Progenitor cell of endocrine pancreas (in vitro differentiated cells): ENCODE data around the gene OR8D1. TPM values are rescaled to one million over a fixed set of nuclear protein-coding genes. Genes with fewer than 3 reads are reported as not detected.

ENCODE experiments used
- DNase-seq: peaks from one replicate; pipeline ENCODE4 v3.0.0; 2021; ENCODE audit warnings: low spot score; ENCODE audit not compliant: unreplicated experiment
- H3K27ac Mint-ChIP-seq: 2 replicates; pipeline ENCODE4 v1.8.0; 2021; ENCODE audit warnings: mild to moderate bottlenecking, moderate library complexity, mixed read lengths
- H3K27me3 Mint-ChIP-seq: 2 replicates; pipeline ENCODE4 v1.8.0; 2021; ENCODE audit warnings: mixed read lengths
- H3K36me3 Mint-ChIP-seq: 2 replicates; pipeline ENCODE4 v1.8.0; 2022; ENCODE audit warnings: mixed read lengths; ENCODE audit not compliant: insufficient read depth
- H3K4me1 Mint-ChIP-seq: 2 replicates; pipeline ENCODE4 v1.8.0; 2021; ENCODE audit warnings: low read depth, mixed read lengths
- H3K4me3 Mint-ChIP-seq: 2 replicates; pipeline ENCODE4 v1.8.0; 2021; ENCODE audit warnings: low read depth, mild to moderate bottlenecking, moderate library complexity, mixed read lengths
- H3K9me3 Mint-ChIP-seq: 2 replicates; pipeline ENCODE4 v1.8.0; 2021; ENCODE audit warnings: low read depth, mixed read lengths
- CTCF ChIP-seq: fragments of 200-600 bp; sonication (generic); IDR thresholded peaks from one replicate; pipeline ENCODE4 v1.5.0; 2021; ENCODE audit warnings: antibody characterized with exemption, mild to moderate bottlenecking; ENCODE audit not compliant: unreplicated experiment
- total RNA-seq: library from RNA; stranded (reverse); gene quantifications from 2 replicates; pipeline ENCODE4 v1.2.1, GENCODE V29; 2021

OR8D1 gene
- total RNA-seq, 1 donor from 2014 or later, result not detected

DNA sequence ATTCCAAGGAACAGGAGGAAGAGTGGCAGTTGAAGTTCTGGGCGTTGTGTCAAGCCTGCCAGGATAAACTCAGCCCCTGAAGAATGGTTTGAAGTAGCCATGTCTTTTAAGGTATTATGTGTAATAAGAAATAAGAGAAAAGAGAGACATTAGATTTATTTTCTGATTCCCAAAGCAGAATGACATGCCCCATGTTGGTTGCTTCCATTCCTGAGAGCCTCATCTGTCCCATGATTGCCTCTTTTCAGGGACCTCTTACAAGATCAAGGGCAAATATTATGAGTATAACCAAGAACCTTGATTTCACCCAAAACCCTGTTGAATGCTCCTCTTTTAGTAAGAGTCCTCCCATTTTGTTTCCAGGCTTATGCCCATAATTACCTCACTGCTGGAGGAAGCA, 6.3 kb upstream of the OR8D1 start, which contains the start of gene OR8D2:
TSS of gene OR8D2 (minus strand) at position 101 of the 400 bp plus-strand sequence. CDS start at position 101, 0 bp downstream.
- H3K27ac Mint-ChIP-seq, result no peak within 1 kb of the TSS
- no peaks in the 10 kb centered on the region for H3K9me3 Mint-ChIP-seq
- no peak within 1 kb of the TSS for H3K4me3 Mint-ChIP-seq
- peaks cover 5% of the 10 kb centered on the region for H3K4me1 Mint-ChIP-seq
- H3K27me3 Mint-ChIP-seq, result peaks cover 6% of the 10 kb centered on the region
- no peak for TF ChIP-seq CTCF
- no peaks in the 10 kb centered on the region for H3K36me3 Mint-ChIP-seq
- DNase-seq, result no peak

DNA sequence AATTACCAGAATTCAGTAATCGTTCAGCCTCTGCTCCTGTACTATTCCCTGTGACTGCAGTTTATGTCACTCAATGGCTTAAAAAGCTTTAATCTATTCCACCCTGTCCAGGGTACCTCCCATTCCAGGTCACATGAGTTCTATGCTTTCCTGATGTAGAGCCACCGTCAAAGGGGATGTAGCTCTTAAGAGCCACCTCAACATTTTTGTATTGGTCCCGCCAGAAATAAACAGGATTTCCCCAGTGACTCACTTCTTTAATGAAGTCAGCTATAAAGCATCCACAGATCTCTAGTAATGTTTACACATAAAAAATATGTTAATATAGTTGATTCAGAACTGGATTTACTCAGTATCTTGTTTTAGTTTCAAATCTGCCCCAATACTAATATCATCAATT, 1.3 kb upstream of the OR8D1 start:
- Mint-ChIP-seq H3K36me3 (no peaks in the 10 kb centered on the region), H3K4me1 (peaks cover 3% of the 10 kb centered on the region)

GRCh38 chr11:124313131-124313530, 618 bp downstream of the OR8D1 start:
- H3K27ac Mint-ChIP-seq, result no peak overlapping the region
- no peak for TF ChIP-seq CTCF
- H3K4me3 Mint-ChIP-seq, result no peak overlapping the region
- H3K4me1 Mint-ChIP-seq, result no peaks in the 10 kb centered on the region
- no peaks in the 10 kb centered on the region for H3K9me3 Mint-ChIP-seq
- no peak for DNase-seq
- no peaks in the 10 kb centered on the region for H3K36me3 Mint-ChIP-seq
- peaks cover 10% of the 10 kb centered on the region for H3K27me3 Mint-ChIP-seq

More for the DNA sequence above, 1.3 kb upstream of the OR8D1 start:
- no peak for DNase-seq
- Mint-ChIP-seq H3K9me3 (no peaks in the 10 kb centered on the region), H3K27ac (no peak overlapping the region), H3K27me3 (peaks cover 6% of the 10 kb centered on the region), H3K4me3 (no peak overlapping the region)
- TF ChIP-seq CTCF, result no peak

- DNase-seq, result no peak
- no peak overlapping the region for H3K4me3 Mint-ChIP-seq
- H3K9me3 Mint-ChIP-seq, result no peaks in the 10 kb centered on the region
- H3K4me1 Mint-ChIP-seq, result no peaks in the 10 kb centered on the region
- H3K27ac Mint-ChIP-seq, result no peak overlapping the region
- no peak for TF ChIP-seq CTCF
- peaks cover 7% of the 10 kb centered on the region for H3K27me3 Mint-ChIP-seq
- no peaks in the 10 kb centered on the region for H3K36me3 Mint-ChIP-seq
Observed at GRCh38 chr11:124311670-124312069, 2.1 kb downstream of the OR8D1 start.

DNA sequence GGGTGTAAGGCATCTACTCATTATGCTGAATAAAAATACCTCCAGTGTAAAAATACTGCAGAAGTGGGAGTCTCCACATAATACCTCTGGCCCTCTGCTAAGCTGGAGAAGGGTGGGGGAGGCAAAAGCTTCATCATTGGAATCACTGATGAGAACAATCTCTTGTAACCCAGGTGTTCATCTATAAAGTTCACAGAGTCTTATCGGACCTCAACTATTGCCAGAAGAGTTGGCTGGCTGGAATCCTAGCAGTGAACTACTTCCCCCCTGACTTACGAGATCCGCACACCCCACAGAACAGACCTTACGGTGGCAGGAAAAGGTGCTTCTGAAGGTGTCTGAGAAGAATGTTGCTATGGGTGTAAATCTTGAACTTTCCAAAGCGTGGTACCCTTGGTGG, 2.5 kb downstream of the OR8D1 start:
- Mint-ChIP-seq H3K27ac (no peak overlapping the region), H3K27me3 (peaks cover 7% of the 10 kb centered on the region), H3K9me3 (no peaks in the 10 kb centered on the region), H3K4me1 (no peaks in the 10 kb centered on the region), H3K4me3 (no peak overlapping the region), H3K36me3 (no peaks in the 10 kb centered on the region)
- DNase-seq, result no peak
- no peak for TF ChIP-seq CTCF
